ENCODE results near the gene PACS1. TPM values are rescaled to one million over a fixed set of nuclear protein-coding genes. Genes with fewer than 3 reads are reported as not detected.

PACS1 gene
- total RNA-seq, 4 donors from 2014 or later = 37.1 to 97.8 (median 54.3) TPM

DNA sequence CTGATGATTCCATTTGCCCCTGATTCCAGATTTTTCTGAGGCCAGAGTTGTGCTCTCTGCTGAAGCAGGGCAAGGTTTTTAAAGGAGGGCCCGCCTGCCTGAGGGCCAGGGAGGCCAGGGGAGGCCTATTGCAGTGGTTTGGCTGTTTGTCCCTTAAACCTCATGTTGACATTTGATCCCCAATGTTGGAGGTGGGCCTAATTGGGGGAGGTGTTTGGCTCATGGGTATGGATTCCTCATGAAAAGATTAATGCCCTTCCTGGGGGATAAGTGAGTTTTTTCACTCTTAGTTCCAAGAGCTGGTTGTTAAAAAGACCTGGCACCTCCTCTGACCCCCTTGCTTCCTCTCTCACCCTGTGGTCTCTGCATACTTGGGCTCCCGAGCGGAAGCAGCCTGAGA is 30.3 kb upstream of the PACS1 start:
- Histone ChIP-seq H3K27ac (replicated peaks in 1 of 4) (no peak overlapping the region), H3K4me1 (peaks cover 0 to 1% (median 0%) of the 10 kb centered on the region in 4 donors), H3K9me3 (no peaks in the 10 kb centered on the region), H3K36me3 (peaks cover 0 to 6% (median 0%) of the 10 kb centered on the region in 4 donors), H3K27me3 (peaks cover 0 to 13% (median 0%) of the 10 kb centered on the region in 4 donors), H3K4me3 (no peak overlapping the region)
- no peak for DNase-seq (ENCODE audit: extremely low spot score)
- TF ChIP-seq POLR2AphosphoS5 (IDR thresholded peaks at IDR 0.05) (no peak), EP300 (IDR thresholded peaks at IDR 0.05) (no peak), POLR2A (IDR thresholded peaks at IDR 0.05; ENCODE audit: low read depth) (no peak)
- TF ChIP-seq, protein P1, sequence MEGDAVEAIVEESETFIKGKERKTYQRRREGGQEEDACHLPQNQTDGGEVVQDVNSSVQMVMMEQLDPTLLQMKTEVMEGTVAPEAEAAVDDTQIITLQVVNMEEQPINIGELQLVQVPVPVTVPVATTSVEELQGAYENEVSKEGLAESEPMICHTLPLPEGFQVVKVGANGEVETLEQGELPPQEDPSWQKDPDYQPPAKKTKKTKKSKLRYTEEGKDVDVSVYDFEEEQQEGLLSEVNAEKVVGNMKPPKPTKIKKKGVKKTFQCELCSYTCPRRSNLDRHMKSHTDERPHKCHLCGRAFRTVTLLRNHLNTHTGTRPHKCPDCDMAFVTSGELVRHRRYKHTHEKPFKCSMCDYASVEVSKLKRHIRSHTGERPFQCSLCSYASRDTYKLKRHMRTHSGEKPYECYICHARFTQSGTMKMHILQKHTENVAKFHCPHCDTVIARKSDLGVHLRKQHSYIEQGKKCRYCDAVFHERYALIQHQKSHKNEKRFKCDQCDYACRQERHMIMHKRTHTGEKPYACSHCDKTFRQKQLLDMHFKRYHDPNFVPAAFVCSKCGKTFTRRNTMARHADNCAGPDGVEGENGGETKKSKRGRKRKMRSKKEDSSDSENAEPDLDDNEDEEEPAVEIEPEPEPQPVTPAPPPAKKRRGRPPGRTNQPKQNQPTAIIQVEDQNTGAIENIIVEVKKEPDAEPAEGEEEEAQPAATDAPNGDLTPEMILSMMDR (IDR thresholded peaks at IDR 0.05) = no peak
- WGBS = 89% methylated on average over 3 of the region's 3 CpGs
- intact Hi-C loops (cut with DNase I) = no loop called here

GRCh38 chr11:66042227-66042995 is 27.7 kb upstream of the PACS1 start:
- peaks cover 3 to 23% (median 18%) of the 10 kb centered on the region in 4 donors for H3K4me1 ChIP-seq
- H3K9me3 ChIP-seq = no peaks in the 10 kb centered on the region
- H3K27me3 ChIP-seq = no peaks in the 10 kb centered on the region
- H3K36me3 ChIP-seq = peaks cover 0 to 6% (median 0%) of the 10 kb centered on the region in 4 donors
- no peak for DNase-seq (ENCODE audit: extremely low spot score)
- intact Hi-C loops (cut with DNase I) = no loop called here
- H3K4me3 ChIP-seq = no peak overlapping the region
- no peak overlapping the region for H3K27ac ChIP-seq (replicated peaks in 1 of 4)
- no peak for TF ChIP-seq EP300 (IDR thresholded peaks at IDR 0.05)
- TF ChIP-seq POLR2A (IDR thresholded peaks at IDR 0.05; ENCODE audit: low read depth) = no peak
- TF ChIP-seq POLR2AphosphoS5 (IDR thresholded peaks at IDR 0.05) = no peak
- TF ChIP-seq, protein P1 (IDR thresholded peaks at IDR 0.05) = no peak
- WGBS = 96% methylated on average over 53 of the region's 81 CpGs

GRCh38 chr11:66042996-66043906 is 26.8 kb upstream of the PACS1 start:
- no peak overlapping the region for H3K27ac ChIP-seq (replicated peaks in 1 of 4)
- peaks cover 0 to 5% (median 0%) of the 10 kb centered on the region in 4 donors for H3K27me3 ChIP-seq
- WGBS = 95% methylated on average over 87 of the region's 88 CpGs

GRCh38 chr11:66044757-66045156 is 25.3 kb upstream of the PACS1 start:
- no peak overlapping the region for H3K27ac ChIP-seq (replicated peaks in 1 of 4)
- no peak overlapping the region for H3K4me3 ChIP-seq
- H3K27me3 ChIP-seq = peaks cover 0 to 18% (median 3%) of the 10 kb centered on the region in 4 donors
- H3K4me1 ChIP-seq = peaks cover 15 to 45% (median 38%) of the 10 kb centered on the region in 4 donors
- peaks cover 0 to 6% (median 0%) of the 10 kb centered on the region in 4 donors for H3K36me3 ChIP-seq
- WGBS = 62% methylated on average over 5 of the region's 6 CpGs
- intact Hi-C loops (cut with DNase I) = no loop called here
- TF ChIP-seq POLR2AphosphoS5 (IDR thresholded peaks at IDR 0.05) (no peak), EP300 (IDR thresholded peaks at IDR 0.05) (no peak), POLR2A (IDR thresholded peaks at IDR 0.05; ENCODE audit: low read depth) (no peak)
- TF ChIP-seq, protein P1 (IDR thresholded peaks at IDR 0.05) = no peak
- no peaks in the 10 kb centered on the region for H3K9me3 ChIP-seq
- DNase-seq (ENCODE audit: extremely low spot score) = no peak

More at GRCh38 chr11:66042996-66043906, 26.8 kb upstream of the PACS1 start:
- Histone ChIP-seq H3K4me3 (no peak overlapping the region), H3K4me1 (peaks cover 5 to 32% (median 26%) of the 10 kb centered on the region in 4 donors), H3K36me3 (peaks cover 0 to 6% (median 0%) of the 10 kb centered on the region in 4 donors), H3K9me3 (no peaks in the 10 kb centered on the region)
- DNase-seq (ENCODE audit: extremely low spot score) = no peak
- TF ChIP-seq EP300 (IDR thresholded peaks at IDR 0.05) (no peak), POLR2AphosphoS5 (IDR thresholded peaks at IDR 0.05) (no peak), POLR2A (IDR thresholded peaks at IDR 0.05; ENCODE audit: low read depth) (no peak)
- TF ChIP-seq, protein P1 (IDR thresholded peaks at IDR 0.05) = no peak
- intact Hi-C loops (cut with DNase I) = no loop called here
